HCT116 (cell line): ENCODE results near the gene DEF6.

ENCODE experiments used
- EGR1 ChIP-seq: IDR thresholded peaks from 2 replicates; pipeline ENCODE4 v1.6.1; 2012; ENCODE audit warnings: low read depth
- POLR2A ChIP-seq: IDR thresholded peaks from 2 replicates; pipeline ENCODE4 v1.7.0; 2011; ENCODE audit warnings: borderline replicate concordance; ENCODE audit not compliant: insufficient read depth, insufficient read length; ENCODE audit errors: extremely low read depth
- POLR2AphosphoS5 ChIP-seq: IDR thresholded peaks from 2 replicates; pipeline ENCODE4 v1.6.1; 2011; ENCODE audit warnings: mild to moderate bottlenecking, low read depth, low read length, moderate library complexity
- TF ChIP-seq, protein P1 (sequence below), 3 experiments: fragments of 200-600 bp in 1 of 3; sonication (generic) in 1 of 3; IDR thresholded peaks in 2 of 3; conservative IDR thresholded peaks in 1 of 3; 2 replicates each; pipeline ENCODE4 v1.5.1; 2012 to 2017; ENCODE audit warnings: low read depth in 2 of 3, low read length in 2 of 3, antibody characterized with exemption in 1 of 3, borderline replicate concordance in 1 of 3, control low read depth in 1 of 3, mild to moderate bottlenecking in 1 of 3, mixed read lengths in 1 of 3, mixed run types in 1 of 3, moderate library complexity in 1 of 3; ENCODE audit not compliant: insufficient read depth in 1 of 3

DNA sequence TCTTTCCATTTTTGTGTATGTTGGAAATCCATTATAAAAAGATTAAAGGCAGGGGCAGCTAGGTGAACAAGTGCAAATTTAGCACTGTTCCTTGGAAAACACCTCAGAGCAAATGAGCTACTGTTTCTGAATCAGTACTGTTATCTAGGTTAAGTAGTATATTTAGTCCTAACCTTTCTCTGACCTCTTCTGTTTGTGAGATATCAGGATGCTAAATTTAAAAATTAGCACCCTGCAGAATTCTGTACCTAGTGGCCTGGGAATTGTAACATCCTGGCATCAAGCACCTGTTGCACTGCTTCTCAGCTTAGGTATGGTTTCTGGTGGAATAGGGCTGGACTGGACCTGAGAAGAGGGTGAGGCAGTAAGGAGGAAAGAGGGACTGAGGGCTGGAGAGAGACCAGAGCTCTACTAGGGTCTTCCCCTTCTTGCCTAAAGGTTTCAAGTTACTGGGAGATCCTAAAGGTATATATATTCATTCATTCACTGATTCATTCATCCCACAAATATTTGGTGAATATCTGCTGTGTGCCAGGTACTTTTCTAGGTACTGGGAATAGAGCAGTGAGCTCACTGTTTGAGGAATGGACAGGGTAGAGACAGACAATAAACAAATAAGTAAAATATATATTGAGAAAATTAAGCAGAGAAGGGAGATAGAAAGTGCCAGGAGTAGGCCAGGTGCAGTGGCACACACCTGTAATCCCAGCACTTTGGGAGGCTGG is 32.9 kb upstream of the DEF6 start:
- TF ChIP-seq POLR2A (no peak), EGR1 (no peak), POLR2AphosphoS5 (no peak)
- TF ChIP-seq, protein P1, sequence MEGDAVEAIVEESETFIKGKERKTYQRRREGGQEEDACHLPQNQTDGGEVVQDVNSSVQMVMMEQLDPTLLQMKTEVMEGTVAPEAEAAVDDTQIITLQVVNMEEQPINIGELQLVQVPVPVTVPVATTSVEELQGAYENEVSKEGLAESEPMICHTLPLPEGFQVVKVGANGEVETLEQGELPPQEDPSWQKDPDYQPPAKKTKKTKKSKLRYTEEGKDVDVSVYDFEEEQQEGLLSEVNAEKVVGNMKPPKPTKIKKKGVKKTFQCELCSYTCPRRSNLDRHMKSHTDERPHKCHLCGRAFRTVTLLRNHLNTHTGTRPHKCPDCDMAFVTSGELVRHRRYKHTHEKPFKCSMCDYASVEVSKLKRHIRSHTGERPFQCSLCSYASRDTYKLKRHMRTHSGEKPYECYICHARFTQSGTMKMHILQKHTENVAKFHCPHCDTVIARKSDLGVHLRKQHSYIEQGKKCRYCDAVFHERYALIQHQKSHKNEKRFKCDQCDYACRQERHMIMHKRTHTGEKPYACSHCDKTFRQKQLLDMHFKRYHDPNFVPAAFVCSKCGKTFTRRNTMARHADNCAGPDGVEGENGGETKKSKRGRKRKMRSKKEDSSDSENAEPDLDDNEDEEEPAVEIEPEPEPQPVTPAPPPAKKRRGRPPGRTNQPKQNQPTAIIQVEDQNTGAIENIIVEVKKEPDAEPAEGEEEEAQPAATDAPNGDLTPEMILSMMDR (IDR thresholded peaks at IDR 0.05 in 2 of 3, conservative IDR thresholded peaks at IDR 0.05 in 1 of 3; ENCODE audit: borderline replicate concordance in 1 of 3, insufficient read depth in 1 of 3, low read depth in 2 of 3, low read length in 2 of 3) = no peak
